Transverse colon (tissue), 4 donors: ENCODE measurements around the gene KRT39. TPM values are rescaled to one million over a fixed set of nuclear protein-coding genes. Genes with fewer than 3 reads are reported as not detected.

Source experiments
- DNase-seq: peaks from one replicate; pipeline ENCODE4 v3.0.0-alpha.2; 2019
- H3K27ac ChIP-seq, 4 donors: fragments of 200-600 bp; sonication (generic); 2 replicates each; pipeline ENCODE4 v1.5.1; 2016 to 2018; ENCODE audit warnings: inconsistent platforms in 4 of 4
- H3K27me3 ChIP-seq: fragments of 200-600 bp; sonication (generic); 2 replicates; pipeline ENCODE4 v1.5.1; 2017; ENCODE audit warnings: inconsistent platforms
- H3K36me3 ChIP-seq, 4 donors: fragments of 200-600 bp; sonication (generic); 2 replicates each; pipeline ENCODE4 v1.5.1; 2017 to 2019; ENCODE audit warnings: inconsistent platforms in 4 of 4
- H3K4me1 ChIP-seq, 4 donors: fragments of 200-600 bp; sonication (generic); 2 replicates each; pipeline ENCODE4 v1.5.1; 2017 to 2020; ENCODE audit warnings: inconsistent platforms in 4 of 4
- H3K4me3 ChIP-seq, 4 donors: fragments of 200-600 bp; sonication (generic); 1 replicate in 1 of 4; 2 replicates in 3 of 4; pipeline versions ENCODE4 v1.5.1 to v1.6.1; 2017 to 2019; ENCODE audit warnings: inconsistent platforms in 4 of 4
- H3K9me3 ChIP-seq, 2 donors: fragments of 200-600 bp; sonication (generic); 2 replicates each; pipeline ENCODE4 v1.5.1; 2017 to 2019; ENCODE audit warnings: inconsistent platforms in 2 of 2
- CTCF ChIP-seq, 5 experiments: fragments of 200-600 bp in 3 of 5; fragments of 450-650 bp in 2 of 5; sonication (generic) in 3 of 5; IDR thresholded peaks; 1 replicate in 2 of 5; 2 replicates in 3 of 5; pipeline ENCODE4 v1.5.1; 2016 to 2017; ENCODE audit warnings: antibody characterized with exemption in 5 of 5, inconsistent platforms in 3 of 5, mild to moderate bottlenecking in 2 of 5, moderate library complexity in 1 of 5
- EP300 ChIP-seq: sonication (generic); formaldehyde crosslinking; IDR thresholded peaks from one replicate; pipeline ENCODE4 v1.6.1; 2017; ENCODE audit warnings: antibody characterized with exemption, low read depth
- POLR2A ChIP-seq: fragments of 450-650 bp; IDR thresholded peaks from one replicate; pipeline ENCODE4 v1.6.1; 2016; ENCODE audit warnings: antibody characterized with exemption, mild to moderate bottlenecking, moderate library complexity
- POLR2AphosphoS5 ChIP-seq, 3 donors: sonication (generic); formaldehyde crosslinking; IDR thresholded peaks; one replicate each; pipeline ENCODE4 v1.6.1; 2016; ENCODE audit warnings: antibody characterized with exemption in 3 of 3
- WGBS, 2 donors: methylation state at CpG; one replicate each; pipeline ENCODE4 v1.1.5; 2018; ENCODE audit warnings: low coverage in 1 of 2; 5-methylcytosine and 5-hydroxymethylcytosine counted together
- in situ Hi-C, 4 donors: fragments of 200-750 bp; cut with MboI; loops; one replicate each; pipeline versions ENCODE4 v1.15.0 to v1.15.1; 2017; ENCODE audit warnings: low sequenced_read_pairs in 3 of 4, low pct_ligation_motif_present in 1 of 4, low pct_unique_long_range_greater_than_20kb in 1 of 4
- intact Hi-C: fragments of 100-400 bp; cut with DNase I; formaldehyde crosslinking; loops from one replicate; pipeline ENCODE4 v1.15.1; 2023; ENCODE audit warnings: low total_unique reads
- total RNA-seq, 4 donors: library from RNA; depleted of rRNA; stranded (reverse); fragments of >200 nt; gene quantifications; one replicate each; pipeline ENCODE4 v1.1.0, GENCODE V29; 2016

The KRT39 gene
- total RNA-seq, 4 donors from 2014 or later: not detected

GRCh38 chr17:40951011-40951622, 15.6 kb downstream of the KRT39 start:
- WGBS, 2 donors: 80 to 91% methylated on average over 1 to 2 of the region's 2 CpGs
- Histone ChIP-seq H3K9me3 (no peaks in the 10 kb centered on the region), H3K4me3 (no peak overlapping the region), H3K27me3 (peaks cover 18% of the 10 kb centered on the region), H3K4me1 (peaks cover 0 to 5% (median 2%) of the 10 kb centered on the region in 4 donors), H3K36me3 (no peaks in the 10 kb centered on the region), H3K27ac (no peak overlapping the region)
- in situ Hi-C loops (no loop called here), intact Hi-C loops (no loop called here)
- TF ChIP-seq EP300: no peak
- TF ChIP-seq CTCF (IDR thresholded peaks at IDR 0.05): no peak
- TF ChIP-seq POLR2A: no peak
- no peak for TF ChIP-seq POLR2AphosphoS5 (IDR thresholded peaks at IDR 0.05)
- no peak for DNase-seq

GRCh38 chr17:40950176-40950575, 16.6 kb downstream of the KRT39 start:
- 76 to 81% methylated on average over 6 to 7 of the region's 7 CpGs for WGBS, 2 donors
- Histone ChIP-seq H3K36me3 (no peaks in the 10 kb centered on the region), H3K4me1 (peaks cover 0 to 5% (median 2%) of the 10 kb centered on the region in 4 donors), H3K9me3 (no peaks in the 10 kb centered on the region), H3K27me3 (peaks cover 18% of the 10 kb centered on the region), H3K27ac (no peak overlapping the region), H3K4me3 (no peak overlapping the region)
- no peak for DNase-seq
- intact Hi-C loops: no loop called here
- no peak for TF ChIP-seq EP300
- TF ChIP-seq CTCF (IDR thresholded peaks at IDR 0.05): no peak
- no peak for TF ChIP-seq POLR2AphosphoS5 (IDR thresholded peaks at IDR 0.05)
- TF ChIP-seq POLR2A: no peak
- in situ Hi-C loops: no loop called here

- Histone ChIP-seq H3K4me1 (peaks cover 0 to 5% (median 2%) of the 10 kb centered on the region in 4 donors), H3K36me3 (no peaks in the 10 kb centered on the region), H3K27me3 (peaks cover 18% of the 10 kb centered on the region), H3K4me3 (no peak overlapping the region), H3K9me3 (no peaks in the 10 kb centered on the region), H3K27ac (no peak overlapping the region)
- intact Hi-C loops: no loop called here
- in situ Hi-C loops: no loop called here
- 20 to 29% methylated on average over 4 to 10 of the region's 10 CpGs for WGBS, 2 donors
- no peak for TF ChIP-seq POLR2AphosphoS5 (IDR thresholded peaks at IDR 0.05)
- TF ChIP-seq EP300: no peak
- no peak for TF ChIP-seq POLR2A
- TF ChIP-seq CTCF (IDR thresholded peaks at IDR 0.05): no peak
- DNase-seq: no peak
Observed at GRCh38 chr17:40949418-40949817, 17.3 kb downstream of the KRT39 start.

GRCh38 chr17:40947929-40948328, 18.8 kb downstream of the KRT39 start:
- peaks cover 0 to 5% (median 2%) of the 10 kb centered on the region in 4 donors for H3K4me1 ChIP-seq
- intact Hi-C loops (no loop called here), in situ Hi-C loops (no loop called here)
- TF ChIP-seq POLR2AphosphoS5 (IDR thresholded peaks at IDR 0.05) (no peak), CTCF (IDR thresholded peaks at IDR 0.05) (no peak), EP300 (no peak), POLR2A (no peak)
- H3K9me3 ChIP-seq: no peaks in the 10 kb centered on the region
- no peak overlapping the region for H3K27ac ChIP-seq
- WGBS, 2 donors: 61 to 63% methylated on average over 2 of the region's 2 CpGs
- H3K4me3 ChIP-seq: no peak overlapping the region
- H3K27me3 ChIP-seq: peaks cover 18% of the 10 kb centered on the region
- H3K36me3 ChIP-seq: no peaks in the 10 kb centered on the region
- DNase-seq: no peak
